ENCODE measurements around the gene CCNY.

DNA sequence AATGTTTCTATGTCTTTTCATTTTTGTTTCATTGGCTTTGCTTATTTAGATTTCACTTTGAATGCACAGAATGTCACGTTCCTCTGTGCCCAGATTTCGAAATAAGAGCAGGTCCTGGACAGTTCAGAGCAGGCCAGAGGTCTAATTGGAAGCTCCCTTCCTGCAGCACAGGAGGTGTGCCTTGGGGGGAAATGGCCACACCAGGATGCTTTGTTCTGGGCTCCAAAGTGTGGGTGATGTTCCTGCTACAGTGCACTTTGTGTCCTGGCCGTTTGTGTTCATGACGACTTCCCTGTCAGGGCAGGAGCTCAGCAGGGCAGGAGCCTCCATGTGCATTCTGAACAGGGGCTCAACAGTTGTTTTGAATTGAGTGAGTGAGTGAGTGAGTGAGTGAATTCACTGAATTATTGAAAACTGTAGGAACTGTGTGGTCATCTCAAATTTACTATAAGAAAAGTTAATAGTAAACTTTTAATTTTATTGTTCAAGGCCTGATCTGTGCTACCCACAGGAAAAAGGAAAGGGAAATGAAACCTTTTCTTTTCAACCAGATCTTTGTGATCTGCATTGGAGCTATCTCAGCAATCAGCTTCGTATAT, 159.3 kb downstream of the CCNY start:
- no peak for TF ChIP-seq POLR2AphosphoS5 (IDR thresholded peaks at IDR 0.05)
- no peak for TF ChIP-seq POLR2A (IDR thresholded peaks at IDR 0.05)
- TF ChIP-seq, protein P1, sequence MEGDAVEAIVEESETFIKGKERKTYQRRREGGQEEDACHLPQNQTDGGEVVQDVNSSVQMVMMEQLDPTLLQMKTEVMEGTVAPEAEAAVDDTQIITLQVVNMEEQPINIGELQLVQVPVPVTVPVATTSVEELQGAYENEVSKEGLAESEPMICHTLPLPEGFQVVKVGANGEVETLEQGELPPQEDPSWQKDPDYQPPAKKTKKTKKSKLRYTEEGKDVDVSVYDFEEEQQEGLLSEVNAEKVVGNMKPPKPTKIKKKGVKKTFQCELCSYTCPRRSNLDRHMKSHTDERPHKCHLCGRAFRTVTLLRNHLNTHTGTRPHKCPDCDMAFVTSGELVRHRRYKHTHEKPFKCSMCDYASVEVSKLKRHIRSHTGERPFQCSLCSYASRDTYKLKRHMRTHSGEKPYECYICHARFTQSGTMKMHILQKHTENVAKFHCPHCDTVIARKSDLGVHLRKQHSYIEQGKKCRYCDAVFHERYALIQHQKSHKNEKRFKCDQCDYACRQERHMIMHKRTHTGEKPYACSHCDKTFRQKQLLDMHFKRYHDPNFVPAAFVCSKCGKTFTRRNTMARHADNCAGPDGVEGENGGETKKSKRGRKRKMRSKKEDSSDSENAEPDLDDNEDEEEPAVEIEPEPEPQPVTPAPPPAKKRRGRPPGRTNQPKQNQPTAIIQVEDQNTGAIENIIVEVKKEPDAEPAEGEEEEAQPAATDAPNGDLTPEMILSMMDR (IDR thresholded peaks at IDR 0.05): no peak
